Neural cell (in vitro differentiated cells): Measurements from ENCODE around the gene EMD. TPM values are rescaled to one million over a fixed set of nuclear protein-coding genes. Genes with fewer than 3 reads are reported as not detected.

Source experiments
- H2AFZ ChIP-seq: fragments of 200-600, 300-800 bp; sonication (generic), shearing (Covaris generic); 2 replicates; pipeline ENCODE4 v1.6.0; 2014; ENCODE audit warnings: low read depth, mild to moderate bottlenecking, antibody characterized with exemption, low read length, moderate library complexity
- H3F3A ChIP-seq: fragments of 200-600 bp; shearing (Covaris generic); 2 replicates; pipeline ENCODE4 v1.6.1; 2016; ENCODE audit warnings: mild to moderate bottlenecking, moderate library complexity, mixed read lengths, antibody characterized with exemption, low read length; ENCODE audit not compliant: insufficient read depth, poor library complexity, severe bottlenecking
- H3K27ac ChIP-seq: fragments of 200-600, 300-800 bp; sonication (generic), shearing (Covaris generic); 2 replicates; pipeline ENCODE4 v1.5.1; 2014; ENCODE audit warnings: mild to moderate bottlenecking, low read length, moderate library complexity
- H3K27me3 ChIP-seq: fragments of 300-800, 200-600 bp; sonication (generic), shearing (Covaris generic); 2 replicates; pipeline ENCODE4 v1.6.0; 2014; ENCODE audit warnings: mild to moderate bottlenecking, low read depth, low read length, moderate library complexity; ENCODE audit not compliant: insufficient read depth
- H3K36me3 ChIP-seq: fragments of 300-800, 200-600 bp; sonication (generic), shearing (Covaris generic); 2 replicates; pipeline ENCODE4 v1.5.1; 2014; ENCODE audit warnings: mild to moderate bottlenecking, antibody characterized with exemption, low read length, moderate library complexity; ENCODE audit not compliant: insufficient read depth
- H3K4me2 ChIP-seq: fragments of 300-800, 200-600 bp; sonication (generic), shearing (Covaris generic); 2 replicates; pipeline ENCODE4 v1.6.0; 2014; ENCODE audit warnings: mild to moderate bottlenecking, low read length
- H3K4me3 ChIP-seq: fragments of 300-800, 200-600 bp; sonication (generic), shearing (Covaris generic); 2 replicates; pipeline ENCODE4 v1.5.1; 2014; ENCODE audit warnings: mild to moderate bottlenecking, low read length, moderate library complexity
- H3K79me2 ChIP-seq: fragments of 200-600 bp; shearing (Covaris generic); replicated peaks from 2 replicates; pipeline ENCODE4 v1.6.0; 2014; ENCODE audit warnings: mild to moderate bottlenecking, low read length, moderate library complexity; ENCODE audit not compliant: insufficient read depth
- H3K9ac ChIP-seq: fragments of 300-800, 200-600 bp; sonication (generic), shearing (Covaris generic); 2 replicates; pipeline ENCODE4 v1.6.1; 2016; ENCODE audit warnings: mild to moderate bottlenecking, low read length, mixed read lengths
- H3K9me2 ChIP-seq: fragments of 200-600 bp; shearing (Covaris generic); 2 replicates; pipeline ENCODE4 v1.6.1; 2016; ENCODE audit warnings: mild to moderate bottlenecking, low read length, mixed read lengths; ENCODE audit not compliant: insufficient read depth
- H3K9me3 ChIP-seq: fragments of 200-600, 300-800 bp; sonication (generic), shearing (Covaris generic); 2 replicates; pipeline ENCODE4 v1.6.1; 2016; ENCODE audit warnings: mild to moderate bottlenecking, mixed run types, low read length, moderate library complexity, mixed read lengths
- H4K20me1 ChIP-seq: fragments of 200-600 bp; shearing (Covaris generic); 2 replicates; pipeline ENCODE4 v1.6.1; 2016; ENCODE audit warnings: mild to moderate bottlenecking, mixed run types; ENCODE audit not compliant: insufficient read depth
- CTCF ChIP-seq: fragments of 450-650 bp; IDR thresholded peaks from 2 replicates; pipeline ENCODE4 v1.5.1; 2014; ENCODE audit warnings: antibody characterized with exemption, mild to moderate bottlenecking, moderate library complexity; ENCODE audit not compliant: poor library complexity, severe bottlenecking
- EP300 ChIP-seq: fragments of 450-650 bp; conservative IDR thresholded peaks from 2 replicates; pipeline ENCODE4 v1.6.1; 2014; ENCODE audit warnings: antibody characterized with exemption, mild to moderate bottlenecking, moderate library complexity; ENCODE audit not compliant: poor library complexity, severe bottlenecking
- EZH2 ChIP-seq: fragments of 200-600, 300-800 bp; shearing (Covaris generic), sonication (generic); IDR thresholded peaks from 2 replicates; pipeline ENCODE4 v1.6.1; 2014; ENCODE audit warnings: antibody characterized with exemption, low read length, borderline replicate concordance, mild to moderate bottlenecking; ENCODE audit not compliant: insufficient read depth, poor library complexity, severe bottlenecking
- MXI1 ChIP-seq: fragments of 450-650 bp; conservative IDR thresholded peaks from 2 replicates; pipeline ENCODE4 v1.6.1; 2014; ENCODE audit warnings: antibody characterized with exemption, mild to moderate bottlenecking; ENCODE audit not compliant: poor library complexity, severe bottlenecking
- POLR2AphosphoS5 ChIP-seq: IDR thresholded peaks from 2 replicates; pipeline ENCODE4 v1.6.1; 2012
- RAD21 ChIP-seq: fragments of 450-650 bp; conservative IDR thresholded peaks from 2 replicates; pipeline ENCODE4 v1.6.1; 2014; ENCODE audit warnings: antibody characterized with exemption, mild to moderate bottlenecking, moderate library complexity
- SMC3 ChIP-seq: fragments of 450-650 bp; conservative IDR thresholded peaks from 2 replicates; pipeline ENCODE4 v1.6.1; 2014; ENCODE audit warnings: antibody characterized with exemption, mild to moderate bottlenecking, moderate library complexity; ENCODE audit not compliant: poor library complexity
- TAF1 ChIP-seq: IDR thresholded peaks from 2 replicates; pipeline ENCODE4 v1.6.1; 2012; ENCODE audit warnings: low read depth
- polyA plus RNA-seq: library from polyadenylated mRNA; depleted of rRNA; stranded (reverse); fragments of >200 nt; gene quantifications from 2 replicates; pipeline ENCODE4 v1.2.3, GENCODE V29; 2014
- TF ChIP-seq, protein P1 (sequence below): IDR thresholded peaks from 2 replicates; pipeline ENCODE4 v1.6.1; 2012; ENCODE audit warnings: borderline replicate concordance

EMD gene
- polyA plus RNA-seq, 1 donor from 2014 or later: 67.9 TPM

GRCh38 chrX:154353172-154353843, 25.8 kb upstream of the EMD start:
- Histone ChIP-seq H4K20me1 (no peaks in the 10 kb centered on the region), H3K27me3 (no peaks in the 10 kb centered on the region), H3K36me3 (no peaks in the 10 kb centered on the region), H3F3A (no peaks in the 10 kb centered on the region), H3K4me3 (no peak overlapping the region), H3K9me2 (no peaks in the 10 kb centered on the region), H3K4me2 (no peak overlapping the region), H3K27ac (no peak overlapping the region), H3K9me3 (no peaks in the 10 kb centered on the region), H3K79me2 (no peaks in the 10 kb centered on the region), H3K9ac (no peak overlapping the region), H2AFZ (no peak overlapping the region)
- TF ChIP-seq TAF1 (no peak), CTCF (no peak), EP300 (no peak), POLR2AphosphoS5 (no peak), EZH2 (no peak), RAD21 (no peak), MXI1 (no peak), SMC3 (no peak)
- TF ChIP-seq, protein P1, sequence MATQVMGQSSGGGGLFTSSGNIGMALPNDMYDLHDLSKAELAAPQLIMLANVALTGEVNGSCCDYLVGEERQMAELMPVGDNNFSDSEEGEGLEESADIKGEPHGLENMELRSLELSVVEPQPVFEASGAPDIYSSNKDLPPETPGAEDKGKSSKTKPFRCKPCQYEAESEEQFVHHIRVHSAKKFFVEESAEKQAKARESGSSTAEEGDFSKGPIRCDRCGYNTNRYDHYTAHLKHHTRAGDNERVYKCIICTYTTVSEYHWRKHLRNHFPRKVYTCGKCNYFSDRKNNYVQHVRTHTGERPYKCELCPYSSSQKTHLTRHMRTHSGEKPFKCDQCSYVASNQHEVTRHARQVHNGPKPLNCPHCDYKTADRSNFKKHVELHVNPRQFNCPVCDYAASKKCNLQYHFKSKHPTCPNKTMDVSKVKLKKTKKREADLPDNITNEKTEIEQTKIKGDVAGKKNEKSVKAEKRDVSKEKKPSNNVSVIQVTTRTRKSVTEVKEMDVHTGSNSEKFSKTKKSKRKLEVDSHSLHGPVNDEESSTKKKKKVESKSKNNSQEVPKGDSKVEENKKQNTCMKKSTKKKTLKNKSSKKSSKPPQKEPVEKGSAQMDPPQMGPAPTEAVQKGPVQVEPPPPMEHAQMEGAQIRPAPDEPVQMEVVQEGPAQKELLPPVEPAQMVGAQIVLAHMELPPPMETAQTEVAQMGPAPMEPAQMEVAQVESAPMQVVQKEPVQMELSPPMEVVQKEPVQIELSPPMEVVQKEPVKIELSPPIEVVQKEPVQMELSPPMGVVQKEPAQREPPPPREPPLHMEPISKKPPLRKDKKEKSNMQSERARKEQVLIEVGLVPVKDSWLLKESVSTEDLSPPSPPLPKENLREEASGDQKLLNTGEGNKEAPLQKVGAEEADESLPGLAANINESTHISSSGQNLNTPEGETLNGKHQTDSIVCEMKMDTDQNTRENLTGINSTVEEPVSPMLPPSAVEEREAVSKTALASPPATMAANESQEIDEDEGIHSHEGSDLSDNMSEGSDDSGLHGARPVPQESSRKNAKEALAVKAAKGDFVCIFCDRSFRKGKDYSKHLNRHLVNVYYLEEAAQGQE: no peak

DNA sequence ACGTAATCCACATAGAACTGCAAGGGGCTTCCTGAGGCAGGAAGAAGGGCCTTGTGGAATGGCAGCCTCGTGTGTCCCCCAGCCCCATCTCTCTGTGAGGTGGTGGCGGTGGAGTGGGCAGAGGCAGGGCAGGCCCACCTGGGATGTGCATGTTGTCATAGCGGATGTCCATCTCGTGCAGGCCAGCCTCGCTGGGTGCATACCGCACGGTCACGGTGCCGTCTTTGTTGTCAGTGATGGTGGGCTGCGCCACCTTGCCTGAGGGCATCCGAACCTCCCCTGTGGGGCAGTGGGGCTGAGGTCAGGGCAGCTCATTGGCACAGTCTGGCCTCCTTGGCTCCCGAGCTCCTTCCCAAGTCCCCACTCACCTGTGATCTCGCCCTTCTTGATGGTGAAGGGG, 25.1 kb upstream of the EMD start:
- no peak for TF ChIP-seq POLR2AphosphoS5
- TF ChIP-seq SMC3: no peak
- no peak for TF ChIP-seq EZH2
- TF ChIP-seq, protein P1: no peak
- no peak for TF ChIP-seq EP300
- no peak for TF ChIP-seq TAF1
- no peak for TF ChIP-seq RAD21
- TF ChIP-seq CTCF: no peak
- no peak for TF ChIP-seq MXI1
- no peaks in the 10 kb centered on the region for H3K36me3 ChIP-seq
- H3K4me2 ChIP-seq: no peak overlapping the region

More for the DNA sequence above, 25.1 kb upstream of the EMD start:
- no peaks in the 10 kb centered on the region for H3K9me3 ChIP-seq
- H3K4me3 ChIP-seq: no peak overlapping the region
- H3F3A ChIP-seq: no peaks in the 10 kb centered on the region
- no peak overlapping the region for H3K27ac ChIP-seq
- no peaks in the 10 kb centered on the region for H3K9me2 ChIP-seq
- H3K27me3 ChIP-seq: no peaks in the 10 kb centered on the region
- no peaks in the 10 kb centered on the region for H3K79me2 ChIP-seq
- H3K9ac ChIP-seq: no peak overlapping the region
- no peaks in the 10 kb centered on the region for H4K20me1 ChIP-seq
- no peak overlapping the region for H2AFZ ChIP-seq
